Measurements from ENCODE around the gene ANAPC13.

Gene ANAPC13

GRCh38 chr3:134453631-134454030 lies 32.2 kb downstream of the ANAPC13 start:
- TF ChIP-seq, protein P1, sequence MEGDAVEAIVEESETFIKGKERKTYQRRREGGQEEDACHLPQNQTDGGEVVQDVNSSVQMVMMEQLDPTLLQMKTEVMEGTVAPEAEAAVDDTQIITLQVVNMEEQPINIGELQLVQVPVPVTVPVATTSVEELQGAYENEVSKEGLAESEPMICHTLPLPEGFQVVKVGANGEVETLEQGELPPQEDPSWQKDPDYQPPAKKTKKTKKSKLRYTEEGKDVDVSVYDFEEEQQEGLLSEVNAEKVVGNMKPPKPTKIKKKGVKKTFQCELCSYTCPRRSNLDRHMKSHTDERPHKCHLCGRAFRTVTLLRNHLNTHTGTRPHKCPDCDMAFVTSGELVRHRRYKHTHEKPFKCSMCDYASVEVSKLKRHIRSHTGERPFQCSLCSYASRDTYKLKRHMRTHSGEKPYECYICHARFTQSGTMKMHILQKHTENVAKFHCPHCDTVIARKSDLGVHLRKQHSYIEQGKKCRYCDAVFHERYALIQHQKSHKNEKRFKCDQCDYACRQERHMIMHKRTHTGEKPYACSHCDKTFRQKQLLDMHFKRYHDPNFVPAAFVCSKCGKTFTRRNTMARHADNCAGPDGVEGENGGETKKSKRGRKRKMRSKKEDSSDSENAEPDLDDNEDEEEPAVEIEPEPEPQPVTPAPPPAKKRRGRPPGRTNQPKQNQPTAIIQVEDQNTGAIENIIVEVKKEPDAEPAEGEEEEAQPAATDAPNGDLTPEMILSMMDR (IDR thresholded peaks at IDR 0.05; ENCODE audit: extremely low read depth, missing control alignments), result no peak
- DNase-seq (ENCODE audit: low spot score), result no peak

GRCh38 chr3:134449951-134450350 lies 35.8 kb downstream of the ANAPC13 start:
- TF ChIP-seq, protein P1 (IDR thresholded peaks at IDR 0.05; ENCODE audit: extremely low read depth, missing control alignments), result no peak
- no peak for DNase-seq (ENCODE audit: low spot score)

GRCh38 chr3:134449277-134449676 lies 36.5 kb downstream of the ANAPC13 start:
- TF ChIP-seq, protein P1 (IDR thresholded peaks at IDR 0.05; ENCODE audit: extremely low read depth, missing control alignments), result no peak
- no peak for DNase-seq (ENCODE audit: low spot score)

DNA sequence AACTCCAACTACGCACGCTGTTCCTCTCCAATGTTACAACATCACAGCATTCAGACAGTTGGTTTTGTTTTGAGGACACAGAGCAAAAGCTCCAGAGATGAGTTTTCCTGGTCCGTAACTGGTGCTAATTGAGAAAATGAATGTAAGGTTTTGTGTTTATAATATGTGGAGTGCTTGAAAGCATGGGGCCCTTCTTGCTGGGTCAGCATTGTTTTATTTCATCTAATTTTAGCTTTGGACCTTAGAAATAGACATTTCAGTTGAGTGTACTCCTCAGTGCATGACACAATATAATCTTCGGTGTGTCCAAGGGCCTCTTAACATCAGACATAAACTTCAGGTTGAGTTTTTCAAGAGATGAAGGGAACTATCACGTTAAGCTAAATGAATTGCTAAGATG lies 37.1 kb downstream of the ANAPC13 start:
- TF ChIP-seq, protein P1 (IDR thresholded peaks at IDR 0.05; ENCODE audit: extremely low read depth, missing control alignments), result no peak

GRCh38 chr3:134447351-134447750 lies 38.4 kb downstream of the ANAPC13 start:
- no peak for DNase-seq (ENCODE audit: low spot score)
- TF ChIP-seq, protein P1 (IDR thresholded peaks at IDR 0.05; ENCODE audit: extremely low read depth, missing control alignments), result no peak

More for the DNA sequence above, 37.1 kb downstream of the ANAPC13 start:
- DNase-seq (ENCODE audit: low spot score), result no peak

DNA sequence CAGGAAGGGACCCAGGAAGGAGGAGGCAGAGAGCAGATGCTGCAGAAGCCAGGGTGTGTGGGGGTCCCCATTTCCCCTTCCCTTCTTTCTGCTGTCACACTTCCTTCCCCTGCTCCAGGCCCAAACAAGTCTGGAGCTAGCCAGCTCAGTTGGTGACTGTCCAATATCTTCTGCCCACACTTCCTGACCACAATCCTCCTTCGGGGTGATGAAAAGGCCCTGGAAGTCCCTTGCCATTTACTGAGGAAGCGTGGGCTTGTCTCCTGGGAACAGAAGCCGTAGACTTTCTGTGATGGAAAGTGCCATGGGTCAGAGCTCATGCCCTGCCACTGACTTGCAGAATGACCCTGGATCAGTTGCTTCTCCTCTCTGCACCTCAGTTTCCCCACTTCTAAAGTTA lies 39.0 kb downstream of the ANAPC13 start:
- TF ChIP-seq, protein P1 (IDR thresholded peaks at IDR 0.05; ENCODE audit: extremely low read depth, missing control alignments), result no peak
- no peak for DNase-seq (ENCODE audit: low spot score)

GRCh38 chr3:134445636-134446035 lies 40.1 kb downstream of the ANAPC13 start:
- DNase-seq (ENCODE audit: low spot score), result no peak
- TF ChIP-seq, protein P1 (IDR thresholded peaks at IDR 0.05; ENCODE audit: extremely low read depth, missing control alignments), result no peak

All from GM20000 (cell line).